Testis (tissue), 3 donors: ENCODE results near the gene CACNB3. TPM values are rescaled to one million over a fixed set of nuclear protein-coding genes. Genes with fewer than 3 reads are reported as not detected.

Experiments used
- DNase-seq: peaks from one replicate; pipeline ENCODE4 v3.0.0-alpha.2; 2019
- H3K27ac ChIP-seq, 2 donors: fragments of 200-600 bp; sonication (generic); one replicate each; pipeline ENCODE4 v1.5.1; 2019
- H3K27me3 ChIP-seq: fragments of 200-600 bp; sonication (generic); one replicate; pipeline ENCODE4 v1.5.1; 2019
- H3K36me3 ChIP-seq: fragments of 200-600 bp; sonication (generic); one replicate; pipeline ENCODE4 v1.5.1; 2017; ENCODE audit warnings: low read depth; ENCODE audit errors: missing control alignments
- H3K4me1 ChIP-seq: fragments of 200-600 bp; sonication (generic); one replicate; pipeline ENCODE4 v1.5.1; 2019
- H3K4me3 ChIP-seq, 2 donors: fragments of 200-600 bp; sonication (generic); one replicate each; pipeline ENCODE4 v1.5.1; 2017 to 2019
- H3K9me3 ChIP-seq: fragments of 200-600 bp; sonication (generic); one replicate; pipeline ENCODE4 v1.5.1; 2017
- CTCF ChIP-seq, 3 experiments: fragments of 450-650 bp in 2 of 3; fragments of 200-600 bp in 1 of 3; sonication (generic) in 1 of 3; IDR thresholded peaks; one replicate each; pipeline ENCODE4 v1.5.1; 2016 to 2019; ENCODE audit warnings: antibody characterized with exemption in 3 of 3, mild to moderate bottlenecking in 2 of 3, moderate library complexity in 1 of 3
- POLR2A ChIP-seq: fragments of 450-650 bp; IDR thresholded peaks from one replicate; pipeline ENCODE4 v1.6.1; 2017; ENCODE audit warnings: antibody characterized with exemption, mild to moderate bottlenecking, moderate library complexity
- WGBS, 2 donors: methylation state at CpG; one replicate each; pipeline ENCODE4 v1.1.5; 2018; 5-methylcytosine and 5-hydroxymethylcytosine counted together
- intact Hi-C: fragments of 100-400 bp; cut with DNase I; formaldehyde crosslinking; loops from one replicate; pipeline ENCODE4 v1.15.1; 2023; ENCODE audit warnings: low total_unique reads
- polyA plus RNA-seq: library from polyadenylated mRNA; stranded (reverse); fragments of 350-450 nt; fragmentation: Illumina TruSeq; extraction: RNeasy Lipid Tissue Mini Kit (QIAGEN cat#74804); gene quantifications from one replicate; pipeline ENCODE4 v1.2.3, GENCODE V29; 2014; ENCODE audit warnings: low read depth, low replicate concordance; ENCODE audit not compliant: insufficient read depth
- total RNA-seq, 2 donors: library from RNA; depleted of rRNA; stranded (reverse); fragments of >200 nt; gene quantifications; one replicate each; pipeline ENCODE4 v1.2.3, GENCODE V29; 2016

The CACNB3 gene
- total and polyA plus RNA-seq, 3 donors from 2014 or later, result 17.2 to 20.1 (median 19.3) TPM

- Histone ChIP-seq H3K4me3 (no peak overlapping the region), H3K36me3 (no peaks in the 10 kb centered on the region), H3K27ac (no peak overlapping the region), H3K4me1 (no peaks in the 10 kb centered on the region), H3K27me3 (no peaks in the 10 kb centered on the region), H3K9me3 (no peaks in the 10 kb centered on the region)
- no peak for DNase-seq
- TF ChIP-seq CTCF (IDR thresholded peaks at IDR 0.05), result no peak
- no peak for TF ChIP-seq POLR2A
- intact Hi-C loops, result no loop called here
- WGBS, 2 donors, result 81% methylated on average over 4 of the region's 4 CpGs
Measured at GRCh38 chr12:48863291-48863690, 45.0 kb downstream of the CACNB3 start.

GRCh38 chr12:48865281-48866051, 47.2 kb downstream of the CACNB3 start, which contains the start of gene RND1:
RND1 (minus strand) TSS chr12:48865870; CDS start chr12:48865767, 103 bp downstream.
- TF ChIP-seq POLR2A (peak; percentile 83), CTCF (IDR thresholded peaks at IDR 0.05) (no peak)
- Histone ChIP-seq H3K36me3 (no peaks in the 10 kb centered on the region), H3K4me3 (peak within 1 kb of the TSS; percentile 54 to 60), H3K4me1 (no peaks in the 10 kb centered on the region), H3K27me3 (no peaks in the 10 kb centered on the region), H3K9me3 (no peaks in the 10 kb centered on the region), H3K27ac (no peak within 1 kb of the TSS)
- intact Hi-C loops, result no loop called here
- 1 to 3% methylated on average over 25 to 32 of the region's 32 CpGs for WGBS, 2 donors
- DNase-seq, result peak; percentile 93

GRCh38 chr12:48866052-48866711, 47.9 kb downstream of the CACNB3 start:
- DNase-seq, result no peak
- 73 to 76% methylated on average over 6 of the region's 6 CpGs for WGBS, 2 donors
- H3K4me3 ChIP-seq, result peak overlapping the region; percentile 54 to 60
- no peaks in the 10 kb centered on the region for H3K9me3 ChIP-seq
- H3K27me3 ChIP-seq, result no peaks in the 10 kb centered on the region
- no peaks in the 10 kb centered on the region for H3K4me1 ChIP-seq
- H3K36me3 ChIP-seq, result no peaks in the 10 kb centered on the region
- intact Hi-C loops, result no loop called here
- TF ChIP-seq CTCF (IDR thresholded peaks at IDR 0.05) (no peak), POLR2A (no peak)
- H3K27ac ChIP-seq, result no peak overlapping the region

- no peak overlapping the region for H3K27ac ChIP-seq
- H3K4me1 ChIP-seq, result peaks cover 4% of the 10 kb centered on the region
- no peaks in the 10 kb centered on the region for H3K9me3 ChIP-seq
- no peaks in the 10 kb centered on the region for H3K27me3 ChIP-seq
- TF ChIP-seq POLR2A, result no peak
- H3K4me3 ChIP-seq, result no peak overlapping the region
- no peaks in the 10 kb centered on the region for H3K36me3 ChIP-seq
- intact Hi-C loops, result no loop called here
- DNase-seq, result no peak
- 55 to 83% methylated on average over 2 of the region's 2 CpGs for WGBS, 2 donors
Measured at GRCh38 chr12:48868451-48868850, 50.2 kb downstream of the CACNB3 start.

GRCh38 chr12:48869191-48869590, 50.9 kb downstream of the CACNB3 start:
- H3K4me3 ChIP-seq, result no peak overlapping the region
- peak; percentile 25 for DNase-seq
- no peaks in the 10 kb centered on the region for H3K36me3 ChIP-seq
- TF ChIP-seq POLR2A (no peak), CTCF (IDR thresholded peaks at IDR 0.05) (no peak)
- peaks cover 4% of the 10 kb centered on the region for H3K4me1 ChIP-seq
- H3K9me3 ChIP-seq, result no peaks in the 10 kb centered on the region
- H3K27ac ChIP-seq, result no peak overlapping the region
- intact Hi-C loops, result no loop called here
- H3K27me3 ChIP-seq, result no peaks in the 10 kb centered on the region
- 51 to 67% methylated on average over 2 of the region's 2 CpGs for WGBS, 2 donors
